Body of pancreas (tissue), 4 donors: Measurements from ENCODE around the gene DIP2A.

Experiments
- POLR2A ChIP-seq, 3 donors: fragments of 450-650 bp; IDR thresholded peaks; one replicate each; pipeline ENCODE4 v1.6.1; 2016; ENCODE audit warnings: antibody characterized with exemption in 3 of 3, mild to moderate bottlenecking in 2 of 3
- TF ChIP-seq, protein P1 (sequence below), 7 experiments: fragments of 450-650 bp in 4 of 7; fragments of 200-600 bp in 3 of 7; sonication (generic) in 3 of 7; IDR thresholded peaks; one replicate each; pipeline ENCODE4 v1.5.1; 2016 to 2019; ENCODE audit warnings: antibody characterized with exemption in 7 of 7

DNA sequence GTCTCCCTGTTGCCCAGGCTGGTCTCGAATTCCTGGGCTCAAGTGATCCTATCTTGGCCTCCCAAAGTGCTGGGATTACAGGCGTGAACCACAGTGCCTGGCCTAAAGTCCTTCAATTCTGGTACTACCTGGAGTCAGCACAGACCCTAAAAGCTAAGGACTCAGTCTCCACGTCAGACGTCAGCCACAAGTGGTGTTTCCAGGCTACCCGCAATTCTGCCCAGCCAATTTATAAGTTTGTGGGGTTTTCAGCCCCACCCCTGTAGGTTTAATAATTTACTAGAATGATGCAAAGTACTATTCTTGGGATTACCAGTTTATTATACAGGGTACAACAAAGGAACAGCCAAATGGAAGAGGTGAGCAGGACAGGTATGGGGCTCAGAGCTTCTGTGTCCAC, 10.6 kb upstream of the DIP2A start:
- no peak for TF ChIP-seq POLR2A (IDR thresholded peaks at IDR 0.05)
- TF ChIP-seq, protein P1, sequence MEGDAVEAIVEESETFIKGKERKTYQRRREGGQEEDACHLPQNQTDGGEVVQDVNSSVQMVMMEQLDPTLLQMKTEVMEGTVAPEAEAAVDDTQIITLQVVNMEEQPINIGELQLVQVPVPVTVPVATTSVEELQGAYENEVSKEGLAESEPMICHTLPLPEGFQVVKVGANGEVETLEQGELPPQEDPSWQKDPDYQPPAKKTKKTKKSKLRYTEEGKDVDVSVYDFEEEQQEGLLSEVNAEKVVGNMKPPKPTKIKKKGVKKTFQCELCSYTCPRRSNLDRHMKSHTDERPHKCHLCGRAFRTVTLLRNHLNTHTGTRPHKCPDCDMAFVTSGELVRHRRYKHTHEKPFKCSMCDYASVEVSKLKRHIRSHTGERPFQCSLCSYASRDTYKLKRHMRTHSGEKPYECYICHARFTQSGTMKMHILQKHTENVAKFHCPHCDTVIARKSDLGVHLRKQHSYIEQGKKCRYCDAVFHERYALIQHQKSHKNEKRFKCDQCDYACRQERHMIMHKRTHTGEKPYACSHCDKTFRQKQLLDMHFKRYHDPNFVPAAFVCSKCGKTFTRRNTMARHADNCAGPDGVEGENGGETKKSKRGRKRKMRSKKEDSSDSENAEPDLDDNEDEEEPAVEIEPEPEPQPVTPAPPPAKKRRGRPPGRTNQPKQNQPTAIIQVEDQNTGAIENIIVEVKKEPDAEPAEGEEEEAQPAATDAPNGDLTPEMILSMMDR (IDR thresholded peaks at IDR 0.05), result no peak
